SK-N-SH (cell line): ENCODE results near the gene CLRN2. TPM values are rescaled to one million over a fixed set of nuclear protein-coding genes. Genes with fewer than 3 reads are reported as not detected.

Experiments used
- CTCF ChIA-PET: fragments of 300-600, 350-600 bp; formaldehyde crosslinking; extraction: SDS; loops from one replicate; lab custom pipeline; 2021; lab: Yijun Ruan, JAX
- POLR2A ChIA-PET: fragments of 350-600 bp; sonication (Branson Sonifier 250); formaldehyde crosslinking; extraction: SDS; loops from one replicate; lab custom pipeline; 2020; ENCODE audit warnings: antibody characterized with exemption, inconsistent platforms; lab: Yijun Ruan, JAX
- DNase-seq: peaks from one replicate; pipeline ENCODE4 v3.0.0; 2012
- H2AFZ ChIP-seq: fragments of 200-600 bp; sonication (generic); 2 replicates; pipeline ENCODE4 v1.8.1; 2016; ENCODE audit warnings: antibody characterized with exemption, mild to moderate bottlenecking, low read depth
- H3F3A ChIP-seq: fragments of 200-600 bp; sonication (generic); replicated peaks from 2 replicates; pipeline ENCODE3; 2016; ENCODE audit warnings: antibody characterized with exemption, mild to moderate bottlenecking; ENCODE audit not compliant: insufficient read depth
- H3K27ac ChIP-seq, 2 experiments: fragments of 200-500 bp in 1 of 2; fragments of 200-600 bp in 1 of 2; sonication (Bioruptor generic) in 1 of 2; sonication (generic), shearing (Covaris generic) in 1 of 2; 2 replicates each; pipeline versions ENCODE4 v1.5.1 to v1.6.1; 2014 to 2016; ENCODE audit warnings: low read depth in 2 of 2, inconsistent platforms in 1 of 2, low read length in 1 of 2, mild to moderate bottlenecking in 1 of 2, mixed read lengths in 1 of 2
- H3K27me3 ChIP-seq: fragments of 200-600 bp; sonication (generic), shearing (Covaris generic); 2 replicates; pipeline ENCODE4 v1.6.1; 2016; ENCODE audit warnings: mixed run types; ENCODE audit not compliant: insufficient read depth
- H3K36me3 ChIP-seq, 2 experiments: fragments of 200-500 bp in 1 of 2; fragments of 200-600 bp in 1 of 2; sonication (Bioruptor generic) in 1 of 2; sonication (generic) in 1 of 2; replicated peaks in 1 of 2; 2 replicates each; pipeline versions ENCODE3 to v1.5.1; 2014 to 2016; ENCODE audit warnings: low read length in 1 of 2, mild to moderate bottlenecking in 1 of 2; ENCODE audit not compliant: insufficient read depth in 2 of 2, control insufficient read depth in 1 of 2
- H3K4me1 ChIP-seq, 2 experiments: fragments of 200-500 bp in 1 of 2; fragments of 200-600 bp in 1 of 2; sonication (Bioruptor generic) in 1 of 2; sonication (generic), shearing (Covaris generic) in 1 of 2; 2 replicates each; pipeline versions ENCODE4 v1.5.1 to v1.6.1; 2014 to 2016; ENCODE audit warnings: low read depth in 1 of 2, low read length in 1 of 2, mixed run types in 1 of 2; ENCODE audit not compliant: insufficient read depth in 2 of 2, control insufficient read depth in 1 of 2
- H3K4me2 ChIP-seq: fragments of 200-600 bp; sonication (generic), shearing (Covaris generic); 2 replicates; pipeline ENCODE4 v1.6.1; 2017; ENCODE audit warnings: mixed run types
- H3K4me3 ChIP-seq, 2 experiments: fragments of 200-500 bp in 1 of 2; fragments of 200-600 bp in 1 of 2; sonication (Bioruptor generic) in 1 of 2; sonication (generic), shearing (Covaris generic) in 1 of 2; 2 replicates each; pipeline versions ENCODE4 v1.5.1 to v1.8.1; 2014 to 2016; ENCODE audit warnings: low read depth in 2 of 2, inconsistent platforms in 1 of 2, low read length in 1 of 2, mild to moderate bottlenecking in 1 of 2, mixed read lengths in 1 of 2, moderate library complexity in 1 of 2
- H3K79me2 ChIP-seq: fragments of 200-600 bp; sonication (generic); 2 replicates; pipeline ENCODE4 v1.8.1; 2017; ENCODE audit warnings: mild to moderate bottlenecking; ENCODE audit not compliant: insufficient read depth
- H3K9ac ChIP-seq: fragments of 200-600 bp; sonication (generic); 2 replicates; pipeline ENCODE4 v1.6.1; 2017; ENCODE audit warnings: mixed run types
- H3K9me2 ChIP-seq: fragments of 200-600 bp; sonication (generic); 2 replicates; pipeline ENCODE4 v1.6.1; 2017; ENCODE audit warnings: mixed run types
- H3K9me3 ChIP-seq: fragments of 200-600 bp; sonication (generic); 2 replicates; pipeline ENCODE4 v1.6.1; 2017; ENCODE audit warnings: mixed run types, mild to moderate bottlenecking, moderate library complexity
- H4K20me1 ChIP-seq: fragments of 200-600 bp; sonication (generic); 2 replicates; pipeline ENCODE4 v1.6.1; 2017; ENCODE audit warnings: mild to moderate bottlenecking, mixed run types; ENCODE audit not compliant: insufficient read depth
- EZH2phosphoT487 ChIP-seq: fragments of 200-600 bp; sonication (generic); IDR thresholded peaks from 2 replicates; pipeline ENCODE4 v1.6.1; 2017; ENCODE audit warnings: low read depth, mixed run types, mild to moderate bottlenecking, antibody characterized with exemption, moderate library complexity, borderline replicate concordance
- FOXJ3 ChIP-seq: sonication (generic); formaldehyde crosslinking; IDR thresholded peaks from 2 replicates; pipeline ENCODE4 v1.5.1; 2020; ENCODE audit warnings: mild to moderate bottlenecking, missing genetic modification reagents
- FOXM1 ChIP-seq: IDR thresholded peaks from 2 replicates; pipeline ENCODE4 v1.4.0; 2012; ENCODE audit warnings: low read depth, mild to moderate bottlenecking
- JUND ChIP-seq: IDR thresholded peaks from 2 replicates; pipeline ENCODE4 v1.4.0; 2012
- NFIC ChIP-seq: IDR thresholded peaks from 2 replicates; pipeline ENCODE4 v1.4.0; 2012; ENCODE audit warnings: borderline replicate concordance
- NRF1 ChIP-seq: IDR thresholded peaks from 2 replicates; pipeline ENCODE4 v1.6.1; 2012; ENCODE audit warnings: low read depth, mild to moderate bottlenecking, low read length
- PBX3 ChIP-seq: IDR thresholded peaks from 2 replicates; pipeline ENCODE4; 2012
- POLR2AphosphoS5 ChIP-seq: IDR thresholded peaks from 2 replicates; pipeline ENCODE4 v1.6.1; 2012; ENCODE audit warnings: low read depth, low read length
- RAD21 ChIP-seq: IDR thresholded peaks from 2 replicates; pipeline ENCODE4 v1.6.1; 2012; ENCODE audit warnings: mild to moderate bottlenecking, low read length
- RCOR1 ChIP-seq: fragments of 150-350 bp; IDR thresholded peaks from 2 replicates; pipeline ENCODE4 v1.6.1; 2017; ENCODE audit warnings: antibody characterized with exemption, low read length
- RFX5 ChIP-seq: IDR thresholded peaks from 2 replicates; pipeline ENCODE4 v1.6.1; 2012; ENCODE audit warnings: mild to moderate bottlenecking, improper control_type of control experiment, low read length
- RXRA ChIP-seq: IDR thresholded peaks from 2 replicates; pipeline ENCODE4 v1.4.0; 2012; ENCODE audit warnings: low read depth, mild to moderate bottlenecking, borderline replicate concordance
- SMC3 ChIP-seq: IDR thresholded peaks from 2 replicates; pipeline ENCODE4 v1.6.1; 2012; ENCODE audit warnings: low read depth, low read length, improper control_type of control experiment
- TCF12 ChIP-seq: IDR thresholded peaks from 2 replicates; pipeline ENCODE4 v1.4.0; 2012
- USF1 ChIP-seq: IDR thresholded peaks from 2 replicates; pipeline ENCODE4 v1.4.0; 2012; ENCODE audit warnings: low read depth, borderline replicate concordance
- YY1 ChIP-seq: IDR thresholded peaks from 2 replicates; pipeline ENCODE4 v1.4.0; 2012; ENCODE audit warnings: low read depth, mild to moderate bottlenecking
- WGBS: methylation state at CpG from one replicate; pipeline ENCODE4 v1.1.6; 2017; ENCODE audit warnings: low lambda C conversion rate; 5-methylcytosine and 5-hydroxymethylcytosine counted together
- polyA plus RNA-seq, 3 experiments: library from polyadenylated mRNA; depleted of rRNA; stranded (reverse); fragments of >200 nt; gene quantifications; 2 replicates each; pipeline ENCODE4 v1.2.3, GENCODE V29; 2012
- TF ChIP-seq, protein P1 (sequence below): IDR thresholded peaks from 2 replicates; pipeline ENCODE4 v1.4.0; 2012; ENCODE audit warnings: low read depth
- TF ChIP-seq, protein P2 (sequence below): fragments of 150-350 bp; IDR thresholded peaks from 2 replicates; pipeline ENCODE4 v1.6.1; 2017; ENCODE audit warnings: antibody characterized with exemption, low read length, low read depth, borderline replicate concordance
- TF ChIP-seq, protein P3 (sequence below): fragments of 150-350 bp; IDR thresholded peaks from 2 replicates; pipeline ENCODE4 v1.6.1; 2016; ENCODE audit warnings: mild to moderate bottlenecking, low read depth, low read length

The CLRN2 gene
- polyA plus RNA-seq, 1 of the 3 experiments (the other 2 are of a cell fraction), result not detected

GRCh38 chr4:17557880-17558279 is 42.9 kb downstream of the CLRN2 start:
- POLR2A ChIA-PET, result no interaction called here

More at GRCh38 chr4:17557880-17558279, 42.9 kb downstream of the CLRN2 start:
- Histone ChIP-seq H3K4me1 (peaks cover 0 to 17% of the 10 kb centered on the region in 2 experiments; a peak in 1 of 4 replicates), H3K79me2 (no peaks in the 10 kb centered on the region), H4K20me1 (no peaks in the 10 kb centered on the region), H3K9me3 (no peaks in the 10 kb centered on the region), H3K36me3 (no peaks in the 10 kb centered on the region), H3F3A (no peaks in the 10 kb centered on the region), H3K9ac (no peak overlapping the region), H2AFZ (no peak overlapping the region), H3K9me2 (no peaks in the 10 kb centered on the region), H3K27ac (no peak overlapping the region), H3K4me3 (no peak overlapping the region), H3K27me3 (peaks cover 10% of the 10 kb centered on the region; the same call in 1 of the 2 replicates), H3K4me2 (no peak overlapping the region)
- TF ChIP-seq RAD21, result no peak
- TF ChIP-seq SMC3, result no peak
- no peak for TF ChIP-seq TCF12
- TF ChIP-seq POLR2AphosphoS5, result no peak
- no peak for TF ChIP-seq PBX3
- no peak for TF ChIP-seq USF1
- no peak for TF ChIP-seq JUND
- TF ChIP-seq, protein P1, sequence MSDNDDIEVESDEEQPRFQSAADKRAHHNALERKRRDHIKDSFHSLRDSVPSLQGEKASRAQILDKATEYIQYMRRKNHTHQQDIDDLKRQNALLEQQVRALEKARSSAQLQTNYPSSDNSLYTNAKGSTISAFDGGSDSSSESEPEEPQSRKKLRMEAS, result no peak
- TF ChIP-seq EZH2phosphoT487, result no peak
- TF ChIP-seq NFIC, result no peak
- TF ChIP-seq, protein P2, sequence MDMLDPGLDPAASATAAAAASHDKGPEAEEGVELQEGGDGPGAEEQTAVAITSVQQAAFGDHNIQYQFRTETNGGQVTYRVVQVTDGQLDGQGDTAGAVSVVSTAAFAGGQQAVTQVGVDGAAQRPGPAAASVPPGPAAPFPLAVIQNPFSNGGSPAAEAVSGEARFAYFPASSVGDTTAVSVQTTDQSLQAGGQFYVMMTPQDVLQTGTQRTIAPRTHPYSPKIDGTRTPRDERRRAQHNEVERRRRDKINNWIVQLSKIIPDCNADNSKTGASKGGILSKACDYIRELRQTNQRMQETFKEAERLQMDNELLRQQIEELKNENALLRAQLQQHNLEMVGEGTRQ, result no peak
- TF ChIP-seq, protein P3, sequence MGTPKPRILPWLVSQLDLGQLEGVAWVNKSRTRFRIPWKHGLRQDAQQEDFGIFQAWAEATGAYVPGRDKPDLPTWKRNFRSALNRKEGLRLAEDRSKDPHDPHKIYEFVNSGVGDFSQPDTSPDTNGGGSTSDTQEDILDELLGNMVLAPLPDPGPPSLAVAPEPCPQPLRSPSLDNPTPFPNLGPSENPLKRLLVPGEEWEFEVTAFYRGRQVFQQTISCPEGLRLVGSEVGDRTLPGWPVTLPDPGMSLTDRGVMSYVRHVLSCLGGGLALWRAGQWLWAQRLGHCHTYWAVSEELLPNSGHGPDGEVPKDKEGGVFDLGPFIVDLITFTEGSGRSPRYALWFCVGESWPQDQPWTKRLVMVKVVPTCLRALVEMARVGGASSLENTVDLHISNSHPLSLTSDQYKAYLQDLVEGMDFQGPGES, result no peak
- TF ChIP-seq NRF1, result no peak
- no peak for TF ChIP-seq RCOR1
- no peak for TF ChIP-seq RFX5
- TF ChIP-seq YY1, result no peak
- no peak for TF ChIP-seq RXRA
- TF ChIP-seq FOXM1, result no peak
- TF ChIP-seq FOXJ3 (CRISPR knock-in tag), result no peak
- WGBS, result 94% methylated on average over 5 of the region's 5 CpGs
- no peak for DNase-seq
- CTCF ChIA-PET, result interaction anchor here (2.0 kb wide), 1 partner anchor 9 kb away, joined by 10 read pairs; no protein-coding TSS in a partner anchor
